A549 (cell line): Measurements from ENCODE around the gene GPR50. TPM values are rescaled to one million over a fixed set of nuclear protein-coding genes. Genes with fewer than 3 reads are reported as not detected.

Source experiments
- ATAC-seq, 2 experiments: fragments of 200-7000 bp in 1 of 2; fragments of >200 bp in 1 of 2; cut with Nextera tagmentation in 1 of 2; cut with Tn5 transposase in 1 of 2; 3 replicates each; pipeline versions ENCODE4 v1.8.0 to v1.9.1; 2018 to 2020; ENCODE audit warnings: mild to moderate bottlenecking in 1 of 2, moderate library complexity in 1 of 2
- CTCF ChIA-PET: fragments of 300-600 bp; sonication (Branson Sonifier 250); formaldehyde crosslinking; extraction: SDS; loops from one replicate; lab custom pipeline; 2021; ENCODE audit warnings: antibody characterized with exemption, inconsistent platforms; lab: Yijun Ruan, JAX
- POLR2A ChIA-PET: fragments of 350-600 bp; formaldehyde crosslinking; extraction: SDS; loops from one replicate; lab custom pipeline; 2021; ENCODE audit warnings: antibody characterized with exemption, inconsistent platforms; lab: Yijun Ruan, JAX
- DNase-seq, 2 experiments: peaks; one replicate each; pipeline versions ENCODE4 v3.0.0 to v3.0.0-alpha.2; 2011 to 2016; ENCODE audit warnings: low read depth in 1 of 2, low spot score in 1 of 2
- FAIRE-seq: peaks from 2 replicates; lab custom pipeline; 2011; peaks lifted over from hg19 to GRCh38; lab: Jason Lieb, UNC
- H3K27ac ChIP-seq, 2 experiments: fragments of >200 bp; sonication (Bioruptor Twin); formaldehyde crosslinking; 3 replicates each; pipeline ENCODE4 v1.5.1; 2016 to 2017
- H3K4me1 ChIP-seq: fragments of >200 bp; sonication (Bioruptor Twin); formaldehyde crosslinking; 3 replicates; pipeline ENCODE4 v1.6.1; 2016
- H3K4me2 ChIP-seq: fragments of >200 bp; sonication (Bioruptor Twin); formaldehyde crosslinking; 3 replicates; pipeline ENCODE4 v1.6.1; 2016
- H3K4me3 ChIP-seq: fragments of >200 bp; sonication (Bioruptor Twin); formaldehyde crosslinking; 3 replicates; pipeline ENCODE4 v1.5.1; 2016
- H3K9me3 ChIP-seq: fragments of >200 bp; sonication (Bioruptor Twin); formaldehyde crosslinking; 3 replicates; pipeline ENCODE4 v1.6.1; 2016
- CBX2 ChIP-seq: fragments of 200-600 bp; sonication (generic); IDR thresholded peaks from 2 replicates; pipeline ENCODE4 v1.6.1; 2016; ENCODE audit warnings: low read depth, mild to moderate bottlenecking, borderline replicate concordance
- CEBPB ChIP-seq, 2 experiments: fragments of >200 bp in 1 of 2; sonication (Bioruptor Twin) in 1 of 2; formaldehyde crosslinking in 1 of 2; IDR thresholded peaks; 2 replicates each; pipeline ENCODE4 v1.6.1; 2012 to 2016
- CTCF ChIP-seq: fragments of >200 bp; sonication (Bioruptor Twin); formaldehyde crosslinking; IDR thresholded peaks from 3 replicates; pipeline ENCODE4 v1.5.1; 2016
- E2F6 ChIP-seq: IDR thresholded peaks from 2 replicates; pipeline ENCODE4 v1.6.1; 2012; ENCODE audit warnings: low read depth, borderline replicate concordance
- EHMT2 ChIP-seq: fragments of 200-600 bp; sonication (generic); IDR thresholded peaks from 2 replicates; pipeline ENCODE4 v1.6.1; 2016; ENCODE audit warnings: antibody characterized with exemption, low read depth, mild to moderate bottlenecking, moderate library complexity
- ESRRA ChIP-seq: fragments of 150-350 bp; IDR thresholded peaks from 2 replicates; pipeline ENCODE4 v1.6.1; 2014; ENCODE audit warnings: mild to moderate bottlenecking, low read length, borderline replicate concordance
- GATA3 ChIP-seq: IDR thresholded peaks from 2 replicates; pipeline ENCODE4 v1.6.1; 2012; ENCODE audit warnings: borderline replicate concordance
- HDAC2 ChIP-seq: fragments of 200-600 bp; sonication (generic); IDR thresholded peaks from 2 replicates; pipeline ENCODE4 v1.6.1; 2016
- HEYL ChIP-seq: fragments of 250-450 bp; sonication (Bioruptor Pico); IDR thresholded peaks from 2 replicates; pipeline ENCODE4 v1.8.0; 2021; ENCODE audit warnings: mild to moderate bottlenecking, moderate library complexity
- HOXB5 ChIP-seq: fragments of 250-450 bp; sonication (Bioruptor Pico); IDR thresholded peaks from 2 replicates; pipeline ENCODE4 v1.5.0; 2020; ENCODE audit warnings: mild to moderate bottlenecking, moderate library complexity
- MAFK ChIP-seq: fragments of 450-650 bp; IDR thresholded peaks from 2 replicates; pipeline ENCODE4 v1.6.1; 2014; ENCODE audit not compliant: partially characterized antibody
- MYC ChIP-seq: IDR thresholded peaks from 2 replicates; pipeline ENCODE4 v1.6.1; 2012; ENCODE audit warnings: mild to moderate bottlenecking, inconsistent platforms, low read length, improper control_type of control experiment, borderline replicate concordance
- NPAS2 ChIP-seq: fragments of 250-450 bp; sonication (Bioruptor Pico); IDR thresholded peaks from 2 replicates; pipeline ENCODE4 v1.8.0; 2022; ENCODE audit warnings: mild to moderate bottlenecking, moderate library complexity, borderline replicate concordance
- POLR2A ChIP-seq: IDR thresholded peaks from 2 replicates; pipeline ENCODE4 v1.6.1; 2012; ENCODE audit warnings: mild to moderate bottlenecking, low read length
- RARB ChIP-seq: fragments of 250-450 bp; sonication (Bioruptor Pico); IDR thresholded peaks from 2 replicates; pipeline ENCODE4 v1.8.0; 2021; ENCODE audit warnings: mild to moderate bottlenecking, moderate library complexity
- RCOR1 ChIP-seq: fragments of 150-350 bp; IDR thresholded peaks from 2 replicates; pipeline ENCODE4 v1.6.1; 2014; ENCODE audit warnings: antibody characterized with exemption, low read length, low read depth
- REST ChIP-seq: fragments of 200-600 bp; sonication (generic); IDR thresholded peaks from 2 replicates; pipeline ENCODE4 v1.6.1; 2016; ENCODE audit warnings: antibody characterized with exemption, mild to moderate bottlenecking, moderate library complexity
- RFX5 ChIP-seq: fragments of 450-650 bp; IDR thresholded peaks from 2 replicates; pipeline ENCODE4 v1.7.1; 2014; ENCODE audit warnings: antibody characterized with exemption, mild to moderate bottlenecking, moderate library complexity
- TFCP2L1 ChIP-seq: fragments of 250-450 bp; sonication (Bioruptor Pico); IDR thresholded peaks from 2 replicates; pipeline ENCODE4 v1.5.0; 2021; ENCODE audit warnings: mild to moderate bottlenecking
- TP53 ChIP-seq: fragments of 250-450 bp; sonication (Bioruptor Pico); IDR thresholded peaks from 2 replicates; pipeline ENCODE4 v1.5.0; 2021; ENCODE audit warnings: mild to moderate bottlenecking, moderate library complexity
- USF2 ChIP-seq: fragments of 450-650 bp; IDR thresholded peaks from 2 replicates; pipeline ENCODE4 v1.6.1; 2014; ENCODE audit warnings: antibody characterized with exemption
- ZC3H11A ChIP-seq: fragments of 450-650 bp; IDR thresholded peaks from 2 replicates; pipeline ENCODE4 v1.6.1; 2014; ENCODE audit warnings: antibody characterized with exemption, mild to moderate bottlenecking
- WGBS: methylation state at CpG from one replicate; pipeline ENCODE4 v1.1.6; 2017; ENCODE audit errors: missing lambda C conversion rate; 5-methylcytosine and 5-hydroxymethylcytosine counted together
- polyA plus RNA-seq, 4 experiments: library from polyadenylated mRNA; depleted of rRNA in 3 of 4; stranded (reverse); fragments of >200 nt; fragmentation: RNase III in 1 of 4; extraction: RNeasy Plus Mini Kit Qiagen cat#74134 plus additional on column Dnase treatment in 1 of 4; gene quantifications; 2 replicates in 3 of 4; 3 replicates in 1 of 4; pipeline ENCODE4 v1.2.3, GENCODE V29; 2011 to 2017

GPR50 gene
- polyA plus RNA-seq, 2 of the 4 experiments (the other 2 are of a cell fraction) = 0.04 TPM; not detected in 1

- 0% methylated on average over 2 of the region's 2 CpGs for WGBS
- CTCF ChIA-PET = no interaction called here
- no peak for TF ChIP-seq TFCP2L1
- TF ChIP-seq USF2 = no peak
- TF ChIP-seq ZC3H11A = no peak
- TF ChIP-seq CBX2 = no peak
- TF ChIP-seq CEBPB (IDR thresholded peaks at IDR 0.05) = no peak
- no peak for TF ChIP-seq TP53
- no peak for TF ChIP-seq CTCF
- no peak for TF ChIP-seq HDAC2
- TF ChIP-seq E2F6 = no peak
- no peak for TF ChIP-seq NPAS2 (CRISPR knock-in tag)
- TF ChIP-seq POLR2A = no peak
- no peak for TF ChIP-seq MAFK
- TF ChIP-seq MYC = no peak
- TF ChIP-seq RFX5 = no peak
- TF ChIP-seq ESRRA = no peak
- TF ChIP-seq REST = no peak
- Histone ChIP-seq H3K27ac (no peak overlapping the region), H3K9me3 (no peaks in the 10 kb centered on the region), H3K4me1 (no peaks in the 10 kb centered on the region), H3K4me3 (no peak overlapping the region), H3K4me2 (no peak overlapping the region)
- POLR2A ChIA-PET = no interaction called here
- ATAC-seq (no peak), FAIRE-seq (no peak), DNase-seq (no peak)
These were observed 30.5 kb downstream of the GPR50 start for GRCh38 chrX:151206871-151207270.

- CTCF ChIA-PET = no interaction called here
- no peak overlapping the region for H3K27ac ChIP-seq
- no peak for ATAC-seq
- FAIRE-seq = peak; percentile 46
- 36% methylated on average over 1 of the region's 1 CpG for WGBS
- TF ChIP-seq EHMT2 (no peak), RARB (no peak), GATA3 (no peak), RCOR1 (no peak), HEYL (no peak), ESRRA (no peak), HOXB5 (CRISPR knock-in tag) (no peak), HDAC2 (no peak)
- TF ChIP-seq, all 56 proteins: peak for 0
- Histone ChIP-seq H3K4me3 (no peak overlapping the region), H3K9me3 (no peaks in the 10 kb centered on the region), H3K4me2 (no peak overlapping the region), H3K4me1 (no peaks in the 10 kb centered on the region)
- no peak for DNase-seq
- POLR2A ChIA-PET = no interaction called here
These were observed 49.5 kb downstream of the GPR50 start for GRCh38 chrX:151225843-151226242.
